ENCODE results near the gene GNPNAT1.

Gene GNPNAT1

GRCh38 chr14:52821805-52822250 is 30.4 kb upstream of the GNPNAT1 start (continued):
- no peak for TF ChIP-seq POU6F1 (CRISPR knock-in tag; IDR thresholded peaks at IDR 0.05; ENCODE audit: borderline replicate concordance, low read depth)
- no peak for TF ChIP-seq SNAI2 (CRISPR knock-in tag; IDR thresholded peaks at IDR 0.05)
- TF ChIP-seq ZFP30 (CRISPR knock-in tag; IDR thresholded peaks at IDR 0.05): no peak
- TF ChIP-seq ZNF70 (CRISPR knock-in tag; IDR thresholded peaks at IDR 0.05): no peak
- TF ChIP-seq ARNTL (CRISPR knock-in tag; IDR thresholded peaks at IDR 0.05; ENCODE audit: borderline replicate concordance, low read depth): no peak
- no peak for TF ChIP-seq PPARA (CRISPR knock-in tag; IDR thresholded peaks at IDR 0.05; ENCODE audit: borderline replicate concordance)
- TF ChIP-seq ZNF8 (CRISPR knock-in tag; IDR thresholded peaks at IDR 0.05): no peak
- no peak for TF ChIP-seq ZNF565 (CRISPR knock-in tag; conservative IDR thresholded peaks at IDR 0.05; ENCODE audit: low read depth)
- TF ChIP-seq ISL1 (CRISPR knock-in tag; IDR thresholded peaks at IDR 0.05): no peak

- TF ChIP-seq RARB (CRISPR knock-in tag; IDR thresholded peaks at IDR 0.05) (no peak), PPARA (CRISPR knock-in tag; IDR thresholded peaks at IDR 0.05; ENCODE audit: borderline replicate concordance) (no peak), ARNTL (CRISPR knock-in tag; IDR thresholded peaks at IDR 0.05; ENCODE audit: borderline replicate concordance, low read depth) (no peak), CSDC2 (CRISPR knock-in tag; IDR thresholded peaks at IDR 0.05) (no peak), ZFP3 (CRISPR knock-in tag; IDR thresholded peaks at IDR 0.05) (no peak), ZFP30 (CRISPR knock-in tag; IDR thresholded peaks at IDR 0.05) (no peak), SNAI2 (CRISPR knock-in tag; IDR thresholded peaks at IDR 0.05) (no peak), ZNF8 (CRISPR knock-in tag; IDR thresholded peaks at IDR 0.05) (no peak), TCF4 (CRISPR knock-in tag; IDR thresholded peaks at IDR 0.05; ENCODE audit: borderline replicate concordance) (no peak), BACH2 (CRISPR knock-in tag; IDR thresholded peaks at IDR 0.05; ENCODE audit: borderline replicate concordance) (no peak), GLIS3 (CRISPR knock-in tag; IDR thresholded peaks at IDR 0.05) (no peak), ZNF565 (CRISPR knock-in tag; conservative IDR thresholded peaks at IDR 0.05; ENCODE audit: low read depth) (no peak), OSR1 (CRISPR knock-in tag; IDR thresholded peaks at IDR 0.05) (no peak), ZC3H10 (CRISPR knock-in tag; IDR thresholded peaks at IDR 0.05) (no peak), CSRNP3 (CRISPR knock-in tag; IDR thresholded peaks at IDR 0.05) (no peak), PATZ1 (CRISPR knock-in tag; IDR thresholded peaks at IDR 0.05; ENCODE audit: borderline replicate concordance) (no peak), CREB5 (CRISPR knock-in tag; IDR thresholded peaks at IDR 0.05; ENCODE audit: low read depth) (no peak), ESRRG (CRISPR knock-in tag; IDR thresholded peaks at IDR 0.05) (no peak)
- no peak for ATAC-seq
These were observed 16.7 kb upstream of the GNPNAT1 start for GRCh38 chr14:52808101-52808500.

GRCh38 chr14:52806115-52806514 is 14.7 kb upstream of the GNPNAT1 start:
- ATAC-seq: no peak
- TF ChIP-seq CSRNP3 (CRISPR knock-in tag; IDR thresholded peaks at IDR 0.05) (no peak), CREB5 (CRISPR knock-in tag; IDR thresholded peaks at IDR 0.05; ENCODE audit: low read depth) (no peak), TCF4 (CRISPR knock-in tag; IDR thresholded peaks at IDR 0.05; ENCODE audit: borderline replicate concordance) (no peak), ZNF70 (CRISPR knock-in tag; IDR thresholded peaks at IDR 0.05) (no peak), ZNF8 (CRISPR knock-in tag; IDR thresholded peaks at IDR 0.05) (no peak), SNAI2 (CRISPR knock-in tag; IDR thresholded peaks at IDR 0.05) (no peak), ZFP3 (CRISPR knock-in tag; IDR thresholded peaks at IDR 0.05) (no peak)
